Fibroblast of lung (primary cell): ENCODE measurements around the gene COL4A1. TPM values are rescaled to one million over a fixed set of nuclear protein-coding genes. Genes with fewer than 3 reads are reported as not detected.

Source experiments
- DNase-seq, 2 donors: peaks; one replicate each; pipeline versions ENCODE4 v3.0.0 to v3.0.0-alpha.2; 2010; ENCODE audit warnings: low read depth in 2 of 2
- H2AFZ ChIP-seq: 2 replicates; pipeline ENCODE4 v1.5.1; 2012; ENCODE audit warnings: low read length, control low read depth, inconsistent platforms
- H3K27ac ChIP-seq: 2 replicates; pipeline ENCODE4 v1.5.1; 2011; ENCODE audit warnings: low read length, control low read depth; ENCODE audit not compliant: insufficient read depth
- H3K27me3 ChIP-seq: 2 replicates; pipeline ENCODE4 v1.5.1; 2011; ENCODE audit warnings: mild to moderate bottlenecking, low read length; ENCODE audit not compliant: control insufficient read depth, insufficient read depth
- H3K36me3 ChIP-seq: 2 replicates; pipeline ENCODE4 v1.5.1; 2011; ENCODE audit warnings: low read length; ENCODE audit not compliant: control insufficient read depth, insufficient read depth
- H3K4me1 ChIP-seq: 2 replicates; pipeline ENCODE4 v1.5.1; 2011; ENCODE audit warnings: low read length; ENCODE audit not compliant: control insufficient read depth, insufficient read depth; ENCODE audit errors: extremely low read depth
- H3K4me2 ChIP-seq: 2 replicates; pipeline ENCODE4 v1.5.1; 2011; ENCODE audit warnings: low read length, control low read depth; ENCODE audit not compliant: insufficient read depth; ENCODE audit errors: extremely low read depth
- H3K4me3 ChIP-seq, 4 experiments: fragments of 200-600 bp in 1 of 4; sonication (generic) in 1 of 4; replicated peaks in 1 of 4; 2 replicates each; pipeline ENCODE4 v1.5.1; 2011 to 2016; ENCODE audit warnings: low read length in 4 of 4, low read depth in 3 of 4, mild to moderate bottlenecking in 3 of 4, control low read depth in 2 of 4, inconsistent platforms in 1 of 4, mixed read lengths in 1 of 4; ENCODE audit not compliant: insufficient read depth in 1 of 4; ENCODE audit errors: control extremely low read depth in 1 of 4
- H3K79me2 ChIP-seq: 2 replicates; pipeline ENCODE4 v1.5.1; 2012; ENCODE audit warnings: mild to moderate bottlenecking, low read length, inconsistent platforms; ENCODE audit not compliant: control insufficient read depth, insufficient read depth
- H3K9ac ChIP-seq: 2 replicates; pipeline ENCODE4 v1.5.1; 2011; ENCODE audit warnings: mild to moderate bottlenecking, low read length, control low read depth; ENCODE audit not compliant: insufficient read depth
- H3K9me3 ChIP-seq: 2 replicates; pipeline ENCODE4 v1.5.1; 2012; ENCODE audit warnings: low read depth, low read length; ENCODE audit not compliant: control insufficient read depth, insufficient read depth
- H4K20me1 ChIP-seq: 2 replicates; pipeline ENCODE4 v1.5.1; 2011; ENCODE audit warnings: low read length; ENCODE audit not compliant: control insufficient read depth, insufficient read depth; ENCODE audit errors: extremely low read depth
- CTCF ChIP-seq, 2 donors: IDR thresholded peaks in 1 of 2; conservative IDR thresholded peaks in 1 of 2; 1 replicate in 1 of 2; 2 replicates in 1 of 2; pipeline ENCODE4 v1.5.1; 2011 to 2012; ENCODE audit warnings: low read length in 2 of 2, control low read depth in 1 of 2, inconsistent platforms in 1 of 2, low read depth in 1 of 2, mild to moderate bottlenecking in 1 of 2
- EZH2 ChIP-seq: IDR thresholded peaks from 2 replicates; pipeline ENCODE4 v1.5.1; 2012; ENCODE audit warnings: low read length, control low read depth, mild to moderate bottlenecking; ENCODE audit errors: missing control alignments
- polyA plus RNA-seq, 2 donors: library from polyadenylated mRNA; depleted of rRNA in 1 of 2; stranded (reverse) in 1 of 2; unstranded in 1 of 2; fragments of >200 nt; gene quantifications; 2 replicates each; pipeline ENCODE4 v1.2.1, GENCODE V29; 2011 to 2012; ENCODE audit warnings: missing spikeins in 1 of 2
- total RNA-seq: library from RNA; depleted of rRNA; stranded (reverse); fragments of >200 nt; gene quantifications from 2 replicates; pipeline ENCODE4 v1.2.1, GENCODE V29; 2014

Gene COL4A1
- total and polyA plus RNA-seq, 2 donors (not counting 1 experiment from before 2014, with no cell fraction given) = 34.0 to 607 TPM

DNA sequence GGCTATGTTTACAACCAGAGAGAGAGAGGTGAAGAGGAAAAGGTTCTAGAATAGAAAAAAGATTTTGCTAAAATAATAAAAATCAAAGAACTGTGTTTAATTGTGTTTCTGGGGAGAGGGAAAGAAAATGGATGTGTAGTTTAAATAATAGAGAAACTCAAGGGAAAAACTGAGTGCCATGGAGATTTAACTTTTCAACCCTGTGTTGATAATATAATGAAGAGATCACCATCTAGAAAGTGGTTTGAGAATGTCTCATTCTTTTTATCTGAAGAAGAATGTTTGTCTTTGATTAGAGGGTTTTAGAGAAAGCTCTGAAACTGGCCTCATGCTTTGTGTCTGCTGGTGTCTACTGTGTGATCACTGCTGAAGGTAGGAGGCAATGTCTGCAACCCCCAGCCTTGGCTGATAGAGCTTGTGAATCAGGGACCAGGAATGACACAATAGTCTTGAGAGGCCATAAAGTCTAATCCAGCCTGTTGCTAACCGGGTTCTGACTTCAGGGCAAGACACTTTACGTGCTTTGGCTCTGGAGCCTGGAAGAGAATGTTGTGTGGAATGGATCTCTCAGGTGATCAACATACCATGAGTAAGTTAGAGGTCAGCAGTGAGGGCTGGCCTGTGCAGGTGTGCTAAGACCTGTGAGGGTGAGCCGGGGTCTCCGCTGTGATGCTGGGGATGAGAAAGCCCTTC is 5.5 kb upstream of the COL4A1 start:
- no peaks in the 10 kb centered on the region for H4K20me1 ChIP-seq
- H3K27ac ChIP-seq = peak overlapping the region; percentile 73
- peak overlapping the region in 1 of 4 experiments; percentile 11 for H3K4me3 ChIP-seq
- DNase-seq = peak; percentile 43 to 97
- TF ChIP-seq CTCF (conservative IDR thresholded peaks at IDR 0.05 in 1 of 2, IDR thresholded peaks at IDR 0.05 in 1 of 2; ENCODE audit: low read depth in 1 of 2, low read length in 2 of 2) = no peak
- TF ChIP-seq EZH2 = no peak
- H2AFZ ChIP-seq = no peak overlapping the region
- H3K9ac ChIP-seq = peak overlapping the region; percentile 70
- peak overlapping the region; percentile 29 for H3K4me2 ChIP-seq
- H3K27me3 ChIP-seq = no peaks in the 10 kb centered on the region
- peaks cover 17% of the 10 kb centered on the region for H3K4me1 ChIP-seq
- H3K9me3 ChIP-seq = no peaks in the 10 kb centered on the region
- peaks cover 10% of the 10 kb centered on the region for H3K36me3 ChIP-seq
- peaks cover 86% of the 10 kb centered on the region for H3K79me2 ChIP-seq

DNA sequence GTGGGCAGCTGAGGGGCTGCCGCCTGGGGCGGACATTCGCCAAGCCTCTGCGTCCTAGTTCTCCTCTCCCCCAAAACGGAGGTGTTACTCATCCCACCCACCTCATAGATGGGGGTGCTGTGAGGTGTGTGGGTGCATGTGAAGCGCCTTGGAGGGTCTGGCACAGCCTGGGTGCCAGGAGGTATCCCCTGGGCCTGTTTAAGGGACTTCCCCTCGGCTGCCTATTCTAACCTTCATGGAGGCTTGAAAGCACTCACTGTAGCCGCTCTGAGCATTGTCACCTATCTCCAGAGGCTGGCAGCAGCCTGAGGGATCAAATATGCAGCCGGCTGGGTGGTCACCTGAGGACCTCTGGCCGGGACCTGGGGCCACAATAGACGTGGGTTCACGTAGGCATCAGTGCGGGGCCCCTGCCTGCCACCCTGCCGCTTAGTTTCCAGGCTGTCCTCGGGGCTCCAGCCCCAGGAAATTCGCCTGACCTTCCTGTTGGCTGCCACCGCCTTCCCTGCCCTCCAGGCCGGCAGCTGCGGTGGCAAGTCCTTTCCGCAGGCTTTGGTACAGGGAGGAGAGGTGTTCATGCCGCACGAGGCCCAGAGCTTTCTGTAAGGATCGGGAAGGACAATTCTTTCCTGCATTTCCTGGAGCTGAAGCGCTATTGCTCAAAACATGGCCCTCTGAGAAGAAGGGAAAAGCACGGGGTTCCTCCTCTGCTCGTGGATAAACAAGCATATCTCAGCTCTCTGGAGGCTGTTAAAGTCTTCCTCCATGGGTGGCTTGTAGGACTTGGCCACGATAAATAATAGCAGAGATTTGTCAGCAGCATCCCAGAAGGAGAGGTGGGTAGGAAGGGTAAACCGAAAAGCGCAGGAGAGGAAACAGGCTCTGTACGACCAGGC is 4.7 kb upstream of the COL4A1 start:
- Histone ChIP-seq H3K9ac (peak overlapping the region; percentile 70), H3K27me3 (no peaks in the 10 kb centered on the region), H2AFZ (no peak overlapping the region), H3K9me3 (no peaks in the 10 kb centered on the region), H3K4me2 (peak overlapping the region; percentile 29), H3K79me2 (peaks cover 84% of the 10 kb centered on the region), H3K4me3 (peak overlapping the region in 2 of 4 experiments; percentile 11 to 26), H4K20me1 (no peaks in the 10 kb centered on the region), H3K4me1 (peaks cover 15% of the 10 kb centered on the region), H3K36me3 (peaks cover 6% of the 10 kb centered on the region), H3K27ac (peak overlapping the region; percentile 73)
- no peak for DNase-seq
- TF ChIP-seq EZH2 (no peak), CTCF (conservative IDR thresholded peaks at IDR 0.05 in 1 of 2, IDR thresholded peaks at IDR 0.05 in 1 of 2; ENCODE audit: low read depth in 1 of 2, low read length in 2 of 2) (no peak)
